Measurements from ENCODE around the gene CPO. TPM values are rescaled to one million over a fixed set of nuclear protein-coding genes. Genes with fewer than 3 reads are reported as not detected.
A peak's percentile ranks its signal among the peaks of the same experiment; 100 is the strongest.

CPO gene
- total RNA-seq, 1 experiment from 2014 or later: 0.32 TPM

DNA sequence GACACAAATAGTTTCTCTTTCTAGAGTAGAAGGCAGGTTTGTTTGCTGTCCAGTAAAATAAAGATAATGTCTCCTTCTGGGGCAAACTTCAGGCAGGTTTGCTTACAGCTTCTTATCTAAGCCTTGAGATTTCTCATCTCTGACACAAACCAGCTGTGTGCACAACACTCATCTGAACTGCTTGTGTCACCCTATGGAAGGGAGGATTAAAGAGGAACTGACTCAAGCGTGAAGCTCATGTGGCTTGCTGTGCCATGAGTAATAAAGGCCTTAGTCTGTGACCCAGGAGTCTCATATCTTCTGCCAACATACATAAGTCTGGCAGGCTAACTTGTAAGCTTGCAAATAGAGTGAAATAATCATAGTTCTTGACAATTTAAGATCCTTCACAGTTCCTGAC is 24.2 kb upstream of the CPO start:
- H3K9ac ChIP-seq (ENCODE audit: low read length): no peak overlapping the region
- no peaks in the 10 kb centered on the region for H3K79me2 ChIP-seq (ENCODE audit: insufficient read depth, low read length)
- H3K36me3 ChIP-seq (ENCODE audit: control insufficient read depth in 1 of 2, insufficient read depth in 2 of 2, low read length in 2 of 2): no peaks in the 10 kb centered on the region
- intact Hi-C loops (cut with micrococcal nuclease): no loop called here
- no peaks in the 10 kb centered on the region for H3K9me3 ChIP-seq (ENCODE audit: control insufficient read depth in 1 of 2, insufficient read depth in 1 of 2, low read depth in 1 of 2, low read length in 2 of 2)
- H3K4me1 ChIP-seq (ENCODE audit: control insufficient read depth in 1 of 2, insufficient read depth in 2 of 2, low read length in 2 of 2): peaks cover 0 to 13% of the 10 kb centered on the region in 2 experiments; a peak in 2 of 4 replicates
- peak; percentile 90 for ATAC-seq
- H3K4me2 ChIP-seq (ENCODE audit: low read length): peak overlapping the region; percentile 32
- H3K27me3 ChIP-seq (ENCODE audit: insufficient read depth, low read length): no peaks in the 10 kb centered on the region
- no peaks in the 10 kb centered on the region for H4K20me1 ChIP-seq (ENCODE audit: insufficient read depth)
- RAD21 ChIA-PET (ENCODE audit: low non-redundant PET in 1 of 2, low total read pairs in 2 of 2, uncharacterized antibody in 2 of 2, unreplicated experiment in 2 of 2): no interaction called here
- POLR2A ChIA-PET: no interaction called here
- no peaks in the 10 kb centered on the region for H3K9me2 ChIP-seq (ENCODE audit: insufficient read depth)
- H3K4me3 ChIP-seq (replicated peaks in 1 of 2; ENCODE audit: low read depth in 1 of 2, low read length in 2 of 2): no peak overlapping the region
- peak; percentile 68 for DNase-seq (ENCODE audit: low read depth, low spot score)
- no TSS peak for BruUV-seq (replicated peaks)
- H2AFZ ChIP-seq (ENCODE audit: low read depth, low read length, poor library complexity, severe bottlenecking): no peak overlapping the region
- CTCF ChIA-PET: no interaction called here
- no peak overlapping the region for H3K27ac ChIP-seq (ENCODE audit: low read depth, low read length)
- TF ChIP-seq JUND (IDR thresholded peaks at IDR 0.05) (peak; percentile 71), FOSL1 (IDR thresholded peaks at IDR 0.05; ENCODE audit: low read depth) (peak; percentile 61), POLR2A (IDR thresholded peaks at IDR 0.05; ENCODE audit: borderline replicate concordance, extremely low read depth, insufficient read depth, insufficient read length) (no peak), YY1 (IDR thresholded peaks at IDR 0.05; ENCODE audit: extremely low read depth, insufficient replicate concordance, low read depth, low read length) (no peak), MAX (IDR thresholded peaks at IDR 0.05) (peak; percentile 66; the same call in 1 of the 2 replicates), SP1 (IDR thresholded peaks at IDR 0.05; ENCODE audit: low read depth) (peak; percentile 50; the same call in 1 of the 2 replicates), CTCF (IDR thresholded peaks at IDR 0.05 in 2 of 3, conservative IDR thresholded peaks at IDR 0.05 in 1 of 3; ENCODE audit: borderline replicate concordance in 1 of 3, insufficient read depth in 1 of 3, low read depth in 2 of 3, low read length in 2 of 3) (no peak), EGR1 (IDR thresholded peaks at IDR 0.05; ENCODE audit: low read depth) (no peak), SIN3A (IDR thresholded peaks at IDR 0.05; ENCODE audit: low read depth) (peak; percentile 42; the same call in 1 of the 2 replicates), ZNF274 (IDR thresholded peaks at IDR 0.05; ENCODE audit: low read depth, low read length) (no peak), ELF1 (IDR thresholded peaks at IDR 0.05; ENCODE audit: borderline replicate concordance, low read depth) (no peak), EZH2phosphoT487 (IDR thresholded peaks at IDR 0.05; ENCODE audit: borderline replicate concordance) (no peak), CEBPB (IDR thresholded peaks at IDR 0.05; ENCODE audit: low read depth) (peak; percentile 63; the same call in 1 of the 2 replicates), RAD21 (IDR thresholded peaks at IDR 0.05; ENCODE audit: low read depth) (no peak), CBX3 (IDR thresholded peaks at IDR 0.05; ENCODE audit: low read depth) (peak; percentile 66; the same call in 1 of the 2 replicates), SRF (IDR thresholded peaks at IDR 0.05; ENCODE audit: low read depth) (no peak), EZH2 (IDR thresholded peaks at IDR 0.05) (no peak), REST (IDR thresholded peaks at IDR 0.05; ENCODE audit: low read depth) (no peak), ZFX (IDR thresholded peaks at IDR 0.05) (no peak), POLR2AphosphoS5 (IDR thresholded peaks at IDR 0.05; ENCODE audit: low read depth, low read length) (no peak; the same call in 1 of the 2 replicates), TCF7L2 (IDR thresholded peaks at IDR 0.05; ENCODE audit: borderline replicate concordance, extremely low read depth, insufficient read depth, insufficient read length) (peak; percentile 32)
- TF ChIP-seq, protein P1, sequence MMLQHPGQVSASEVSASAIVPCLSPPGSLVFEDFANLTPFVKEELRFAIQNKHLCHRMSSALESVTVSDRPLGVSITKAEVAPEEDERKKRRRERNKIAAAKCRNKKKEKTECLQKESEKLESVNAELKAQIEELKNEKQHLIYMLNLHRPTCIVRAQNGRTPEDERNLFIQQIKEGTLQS (IDR thresholded peaks at IDR 0.05): no peak

Data from HCT116 (cell line).